MM.1S (cell line): ENCODE data around the gene PAX7.

Experiments used
- DNase-seq: peaks from one replicate; pipeline ENCODE4 v3.0.0-alpha.2; 2015
- H2AFZ ChIP-seq: fragments of 300-600 bp; sonication (generic); 2 replicates; pipeline ENCODE4 v1.6.0; 2016; ENCODE audit warnings: antibody characterized with exemption, low read length
- H3F3A ChIP-seq: fragments of 300-600 bp; sonication (generic); 2 replicates; pipeline ENCODE4 v1.6.1; 2016; ENCODE audit warnings: mild to moderate bottlenecking, antibody characterized with exemption, low read length, moderate library complexity, mixed read lengths; ENCODE audit not compliant: insufficient read depth
- H3K27ac ChIP-seq: fragments of 300-600 bp; sonication (generic); 2 replicates; pipeline ENCODE4 v1.5.1; 2016; ENCODE audit warnings: mild to moderate bottlenecking, low read length
- H3K27me3 ChIP-seq: fragments of 300-600 bp; sonication (generic); replicated peaks from 2 replicates; pipeline ENCODE4 v1.6.0; 2016; ENCODE audit warnings: low read length; ENCODE audit not compliant: insufficient read depth
- H3K36me3 ChIP-seq: fragments of 300-600 bp; sonication (generic); replicated peaks from 2 replicates; pipeline ENCODE4 v1.6.1; 2016; ENCODE audit warnings: mild to moderate bottlenecking, low read length, mixed read lengths; ENCODE audit not compliant: insufficient read depth
- H3K4me1 ChIP-seq: fragments of 300-600 bp; sonication (generic); 2 replicates; pipeline ENCODE4 v1.6.1; 2016; ENCODE audit warnings: low read length, mixed read lengths
- H3K4me2 ChIP-seq: fragments of 300-600 bp; sonication (generic); 2 replicates; pipeline ENCODE4 v1.6.0; 2016; ENCODE audit warnings: low read depth, low read length
- H3K4me3 ChIP-seq: fragments of 300-600 bp; sonication (generic); 2 replicates; pipeline ENCODE4 v1.5.1; 2016; ENCODE audit warnings: low read length, mixed read lengths
- H3K79me2 ChIP-seq: fragments of 300-600 bp; sonication (generic); 2 replicates; pipeline ENCODE4 v1.6.1; 2016; ENCODE audit warnings: mixed run types, low read length, mixed read lengths
- H3K9ac ChIP-seq: fragments of 300-600 bp; sonication (generic); 2 replicates; pipeline ENCODE4 v1.6.1; 2016; ENCODE audit warnings: low read length, mixed read lengths
- H3K9me2 ChIP-seq: fragments of 300-600 bp; sonication (generic); replicated peaks from 2 replicates; pipeline ENCODE4 v1.6.1; 2016; ENCODE audit warnings: mild to moderate bottlenecking, low read length, mixed read lengths; ENCODE audit not compliant: insufficient read depth
- H3K9me3 ChIP-seq: fragments of 300-600 bp; sonication (generic); replicated peaks from 2 replicates; pipeline ENCODE4 v1.6.1; 2016; ENCODE audit warnings: mild to moderate bottlenecking, low read length, mixed read lengths; ENCODE audit not compliant: insufficient read depth
- H4K20me1 ChIP-seq: fragments of 300-600 bp; sonication (generic); 2 replicates; pipeline ENCODE4 v1.6.1; 2016; ENCODE audit warnings: mild to moderate bottlenecking, low read length, moderate library complexity, mixed read lengths; ENCODE audit not compliant: insufficient read depth
- CTCF ChIP-seq: fragments of 300-600 bp; sonication (generic); IDR thresholded peaks from 2 replicates; pipeline ENCODE4 v1.5.1; 2016; ENCODE audit warnings: antibody characterized with exemption, low read length, mixed read lengths
- EZH2 ChIP-seq: fragments of 300-600 bp; sonication (generic); optimal IDR thresholded peaks from 2 replicates; pipeline ENCODE3; 2017; ENCODE audit warnings: low read depth, mild to moderate bottlenecking, antibody characterized with exemption, low read length, mixed read lengths
- EZH2phosphoT487 ChIP-seq: fragments of 300-600 bp; sonication (generic); IDR thresholded peaks from 2 replicates; pipeline ENCODE4 v1.6.1; 2018; ENCODE audit warnings: antibody characterized with exemption, low read length

PAX7 gene

GRCh38 chr1:18787825-18788385, 157.3 kb downstream of the PAX7 start:
- Histone ChIP-seq H3K4me3 (no peak overlapping the region), H3K9me2 (no peaks in the 10 kb centered on the region), H3F3A (no peaks in the 10 kb centered on the region), H3K9me3 (no peaks in the 10 kb centered on the region), H3K4me1 (no peaks in the 10 kb centered on the region), H3K36me3 (no peaks in the 10 kb centered on the region), H3K27me3 (peaks cover 92% of the 10 kb centered on the region), H3K4me2 (no peak overlapping the region), H3K9ac (no peak overlapping the region), H3K27ac (no peak overlapping the region), H2AFZ (no peak overlapping the region), H3K79me2 (no peaks in the 10 kb centered on the region), H4K20me1 (no peaks in the 10 kb centered on the region)
- TF ChIP-seq EZH2 (no peak), EZH2phosphoT487 (no peak), CTCF (no peak)
- DNase-seq = no peak

GRCh38 chr1:18789246-18789645, 158.6 kb downstream of the PAX7 start:
- no peak for TF ChIP-seq CTCF
- TF ChIP-seq EZH2 = no peak
- TF ChIP-seq EZH2phosphoT487 = no peak
- Histone ChIP-seq H3K27ac (no peak overlapping the region), H3K27me3 (peaks cover 95% of the 10 kb centered on the region), H3K9ac (no peak overlapping the region), H2AFZ (no peak overlapping the region), H4K20me1 (no peaks in the 10 kb centered on the region), H3K9me3 (no peaks in the 10 kb centered on the region), H3K4me2 (no peak overlapping the region), H3K4me1 (no peaks in the 10 kb centered on the region), H3K9me2 (no peaks in the 10 kb centered on the region), H3K4me3 (no peak overlapping the region), H3K36me3 (no peaks in the 10 kb centered on the region), H3F3A (no peaks in the 10 kb centered on the region), H3K79me2 (no peaks in the 10 kb centered on the region)
- no peak for DNase-seq

- no peak overlapping the region for H3K4me3 ChIP-seq
- no peak for DNase-seq
- H3K9ac ChIP-seq = no peak overlapping the region
- no peak overlapping the region for H3K27ac ChIP-seq
- H3F3A ChIP-seq = no peaks in the 10 kb centered on the region
- H4K20me1 ChIP-seq = no peaks in the 10 kb centered on the region
- H3K79me2 ChIP-seq = no peaks in the 10 kb centered on the region
- H3K9me2 ChIP-seq = no peaks in the 10 kb centered on the region
- no peak for TF ChIP-seq EZH2phosphoT487
- TF ChIP-seq CTCF = no peak
- no peak for TF ChIP-seq EZH2
- H3K36me3 ChIP-seq = no peaks in the 10 kb centered on the region
- no peak overlapping the region for H3K4me2 ChIP-seq
- no peak overlapping the region for H2AFZ ChIP-seq
- H3K27me3 ChIP-seq = peaks cover 82% of the 10 kb centered on the region
- H3K4me1 ChIP-seq = no peaks in the 10 kb centered on the region
- H3K9me3 ChIP-seq = no peaks in the 10 kb centered on the region
Observed at GRCh38 chr1:18792747-18793146, 162.1 kb downstream of the PAX7 start.
